K562 (cell line): ENCODE measurements around the gene ADGRA1. TPM values are rescaled to one million over a fixed set of nuclear protein-coding genes. Genes with fewer than 3 reads are reported as not detected.

Experiments used
- ATAC-seq: fragments of 200-7000 bp; cut with Tn5 transposase; 3 replicates; pipeline ENCODE4 v1.9.1; 2020; ENCODE audit warnings: moderate library complexity
- BruUV-seq: library from RNA; stranded (reverse); fragments of 400-500 nt; replicated peaks from 2 replicates; lab custom pipeline; 2021; lab: Mats Ljungman, UMichigan
- CTCF ChIA-PET: fragments of 300-600 bp; formaldehyde crosslinking; extraction: SDS; loops from one replicate; lab custom pipeline; 2021; ENCODE audit warnings: low intra/inter-chr PET ratio; lab: Yijun Ruan, JAX
- POLR2A ChIA-PET: fragments of 300-600, 350-650 bp; sonication (Branson Sonifier 250); formaldehyde crosslinking; extraction: SDS; loops from one replicate; lab custom pipeline; 2021; ENCODE audit warnings: antibody characterized with exemption, inconsistent platforms; lab: Yijun Ruan, JAX
- DNase-seq, 4 experiments: peaks; one replicate each; pipeline versions ENCODE4 v3.0.0 to v3.0.0-alpha.2; 2011 to 2018; ENCODE audit warnings: low spot score in 3 of 4, mixed read lengths in 3 of 4; ENCODE audit errors: extremely low read depth in 1 of 4
- FAIRE-seq: peaks from 2 replicates; lab custom pipeline; 2011; peaks lifted over from hg19 to GRCh38; lab: Jason Lieb, UNC
- H2AFZ ChIP-seq: 2 replicates; pipeline ENCODE4 v1.6.0; 2011; ENCODE audit warnings: low read depth, low read length, control low read depth, inconsistent platforms
- H3K27ac ChIP-seq: fragments of 200-600 bp; 3 replicates; pipeline ENCODE4 v1.8.0; 2011; ENCODE audit warnings: low read depth, mild to moderate bottlenecking, control low read depth, inconsistent platforms, low read length, moderate library complexity, mixed read lengths; ENCODE audit errors: extremely low read depth
- H3K27me3 ChIP-seq, 2 experiments: fragments of 300-600 bp in 1 of 2; 2 replicates in 1 of 2; 3 replicates in 1 of 2; pipeline versions ENCODE4 v1.6.0 to v1.8.0; 2011; ENCODE audit warnings: inconsistent platforms in 2 of 2, low read length in 2 of 2, mild to moderate bottlenecking in 1 of 2, mixed read lengths in 1 of 2, moderate library complexity in 1 of 2; ENCODE audit not compliant: control insufficient read depth in 2 of 2, insufficient read depth in 2 of 2
- H3K36me3 ChIP-seq: fragments of 300-600 bp; 3 replicates; pipeline ENCODE4 v1.8.0; 2011; ENCODE audit warnings: mild to moderate bottlenecking, low read length, inconsistent platforms; ENCODE audit not compliant: control insufficient read depth, insufficient read depth
- H3K4me1 ChIP-seq, 2 experiments: fragments of 200-600 bp in 1 of 2; replicated peaks in 1 of 2; 2 replicates in 1 of 2; 3 replicates in 1 of 2; pipeline versions ENCODE4 v1.5.1 to v1.8.0; 2011; ENCODE audit warnings: inconsistent platforms in 2 of 2, low read length in 2 of 2, mild to moderate bottlenecking in 1 of 2, mixed read lengths in 1 of 2, moderate library complexity in 1 of 2; ENCODE audit not compliant: control insufficient read depth in 2 of 2, insufficient read depth in 2 of 2
- H3K4me2 ChIP-seq: 2 replicates; pipeline ENCODE4 v1.6.1; 2011; ENCODE audit warnings: low read length, control low read depth, inconsistent platforms, mixed read lengths; ENCODE audit not compliant: insufficient read depth
- H3K4me3 ChIP-seq: fragments of 200-600 bp; sonication (generic), shearing (Covaris generic); 2 replicates; pipeline ENCODE4 v1.5.1; 2016; ENCODE audit warnings: control low read depth, inconsistent platforms
- H3K79me2 ChIP-seq: fragments of 200-600 bp; 3 replicates; pipeline ENCODE4 v1.8.0; 2011; ENCODE audit warnings: low read length, inconsistent platforms; ENCODE audit not compliant: control insufficient read depth, insufficient read depth
- H3K9ac ChIP-seq, 2 experiments: 2 replicates each; pipeline versions ENCODE4 v1.6.0 to v1.6.1; 2011; ENCODE audit warnings: low read depth in 2 of 2, low read length in 2 of 2, control low read depth in 1 of 2, inconsistent platforms in 1 of 2, mild to moderate bottlenecking in 1 of 2, mixed read lengths in 1 of 2; ENCODE audit not compliant: insufficient read depth in 1 of 2
- H3K9me1 ChIP-seq: one replicate; pipeline ENCODE4 v1.6.0; 2011; ENCODE audit warnings: inconsistent platforms, mild to moderate bottlenecking, low read length, moderate library complexity; ENCODE audit not compliant: control insufficient read depth, insufficient read depth
- H3K9me3 ChIP-seq: replicated peaks from 2 replicates; pipeline ENCODE4 v1.5.1; 2011; ENCODE audit warnings: low read depth, low read length, inconsistent platforms; ENCODE audit not compliant: control insufficient read depth, insufficient read depth
- H4K20me1 ChIP-seq: replicated peaks from 2 replicates; pipeline ENCODE4 v1.6.1; 2011; ENCODE audit warnings: low read length, inconsistent platforms, mixed read lengths; ENCODE audit not compliant: control insufficient read depth, insufficient read depth
- CBX1 ChIP-seq: sonication (generic); IDR thresholded peaks from 2 replicates; pipeline ENCODE4 v1.6.1; 2016; ENCODE audit warnings: antibody characterized with exemption, low read depth, mild to moderate bottlenecking
- GABPA ChIP-seq: fragments of 200-800 bp; sonication (Bioruptor generic); conservative IDR thresholded peaks from 2 replicates; pipeline ENCODE4 v1.6.1; 2016; ENCODE audit warnings: low read depth, missing genetic modification characterization, missing compliant biosample characterization
- MLLT1 ChIP-seq, 2 experiments: fragments of 450-650 bp; IDR thresholded peaks; 2 replicates each; pipeline ENCODE4 v1.6.1; 2016
- NCOA1 ChIP-seq: fragments of 450-650 bp; IDR thresholded peaks from 2 replicates; pipeline ENCODE4 v1.6.1; 2016; ENCODE audit warnings: low read depth
- NEUROD1 ChIP-seq: fragments of 150-350 bp; IDR thresholded peaks from 2 replicates; pipeline ENCODE4 v1.6.1; 2014; ENCODE audit warnings: borderline replicate concordance, low read length, low read depth; ENCODE audit not compliant: partially characterized antibody
- NR3C1 ChIP-seq: sonication (generic); formaldehyde crosslinking; IDR thresholded peaks from 2 replicates; pipeline ENCODE4 v1.8.1; 2022; ENCODE audit warnings: missing genetic modification reagents
- RFX1 ChIP-seq: fragments of 450-650 bp; IDR thresholded peaks from 2 replicates; pipeline ENCODE4 v1.6.1; 2016; ENCODE audit warnings: mild to moderate bottlenecking, moderate library complexity
- ZNF324 ChIP-seq: fragments of 250-450 bp; sonication (Bioruptor Pico); IDR thresholded peaks from 2 replicates; pipeline ENCODE4 v1.4.0; 2020; ENCODE audit warnings: mild to moderate bottlenecking
- ZNF766 ChIP-seq: fragments of 200-800 bp; sonication (Bioruptor generic); conservative IDR thresholded peaks from 2 replicates; pipeline ENCODE4 v1.6.1; 2016; ENCODE audit warnings: missing genetic modification characterization, missing compliant biosample characterization
- WGBS: fragments of 100-300 bp; shearing (Covaris generic); methylation state at CpG from one replicate; pipeline ENCODE4 v1.1.6; 2016; ENCODE audit warnings: low coverage, mixed read lengths; ENCODE audit not compliant: insufficient coverage; ENCODE audit errors: missing lambda C conversion rate; 5-methylcytosine and 5-hydroxymethylcytosine counted together
- in situ Hi-C: fragments of 300-500 bp; cut with MboI; formaldehyde crosslinking; loops from 4 replicates; pipeline ENCODE4 v1.15.0; 2018; ENCODE audit warnings: inconsistent platforms, mixed read lengths
- intact Hi-C: fragments of 100-400 bp; cut with micrococcal nuclease; formaldehyde crosslinking; loops from 2 replicates; pipeline ENCODE4 v1.14.2; 2022
- polyA plus RNA-seq, 8 experiments: library from polyadenylated mRNA; depleted of rRNA in 4 of 8; stranded (reverse) in 5 of 8; unstranded in 3 of 8; fragments of >200 nt; fragmentation: Nextera tagmentation in 2 of 8; fragmentation: Illumina TruSeq in 1 of 8; extraction: Ambion mirVana in 2 of 8; extraction: Trizol in 1 of 8; gene quantifications; 2 replicates each; pipeline versions ENCODE4 v1.2.1 to v1.2.3, GENCODE V29; 2011 to 2014; ENCODE audit warnings: inconsistent platforms in 1 of 8, missing spikeins in 1 of 8
- total RNA-seq, 7 experiments: library from RNA; depleted of rRNA in 6 of 7; stranded (reverse); fragments of >200 nt in 6 of 7; fragmentation: Illumina TruSeq in 2 of 7; extraction: Trizol in 2 of 7; gene quantifications; 2 replicates each; pipeline versions ENCODE4 v1.2.1 to v1.2.3, GENCODE V29; 2011 to 2021; ENCODE audit warnings: low replicate concordance in 1 of 7

The ADGRA1 gene
- total and polyA plus RNA-seq, 9 of the 15 experiments (the other 6 are each of a cell fraction or from before 2014, with no cell fraction given): not detected

GRCh38 chr10:133100186-133100585, 12.5 kb downstream of the ADGRA1 start:
- no peak overlapping the region for H3K9ac ChIP-seq
- ChIA-PET CTCF (no interaction called here), POLR2A (no interaction called here)
- H3K27me3 ChIP-seq: peaks cover 7 to 84% of the 10 kb centered on the region in 2 experiments; a peak in 3 of 5 replicates
- H3K9me3 ChIP-seq: no peaks in the 10 kb centered on the region
- FAIRE-seq (no peak), ATAC-seq (no peak), DNase-seq (no peak)
- 0 out of 2 replicates have a peak, but pooled peaks cover 3% of the 10 kb centered on the region for H4K20me1 ChIP-seq
- in situ Hi-C loops: loop anchor here (25.0 kb wide), 1 partner anchor 438 kb away; no protein-coding TSS in a partner anchor
- no peak overlapping the region for H3K4me3 ChIP-seq
- 9% methylated on average over 12 of the region's 24 CpGs for WGBS
- no peaks in the 10 kb centered on the region for H3K9me1 ChIP-seq
- no peaks in the 10 kb centered on the region for H3K36me3 ChIP-seq
- intact Hi-C loops: no loop called here
- TF ChIP-seq NCOA1: no peak
- H2AFZ ChIP-seq: no peak overlapping the region
- H3K27ac ChIP-seq: no peak overlapping the region
- H3K79me2 ChIP-seq: no peaks in the 10 kb centered on the region
- no peak overlapping the region for H3K4me2 ChIP-seq
- no TSS peak for BruUV-seq
- H3K4me1 ChIP-seq: peaks cover 0 to 42% of the 10 kb centered on the region in 2 experiments; a peak in 2 of 5 replicates

GRCh38 chr10:133100706-133101415, 13.1 kb downstream of the ADGRA1 start:
- DNase-seq (peak; percentile 62 to 71 (median 66)), ATAC-seq (peak; percentile 92)
- TF ChIP-seq MLLT1 (IDR thresholded peaks at IDR 0.05): no peak
- TF ChIP-seq NR3C1 (CRISPR knock-in tag): no peak
- TF ChIP-seq ZNF324: no peak
- TF ChIP-seq NEUROD1: no peak
- TF ChIP-seq GABPA (tag): no peak
- no peak for TF ChIP-seq ZNF766
- TF ChIP-seq CBX1: no peak
- peak; percentile 92 for TF ChIP-seq RFX1

More at GRCh38 chr10:133100706-133101415, 13.1 kb downstream of the ADGRA1 start:
- Histone ChIP-seq H3K4me2 (no peak overlapping the region), H3K4me3 (no peak overlapping the region), H3K9ac (no peak overlapping the region), H3K27me3 (peaks cover 7 to 81% of the 10 kb centered on the region in 2 experiments; a peak in 3 of 5 replicates), H3K79me2 (no peaks in the 10 kb centered on the region), H3K4me1 (peaks cover 0 to 47% of the 10 kb centered on the region in 2 experiments; a peak in 2 of 5 replicates), H4K20me1 (0 out of 2 replicates have a peak, but pooled peaks cover 3% of the 10 kb centered on the region), H3K9me3 (no peaks in the 10 kb centered on the region), H3K27ac (no peak overlapping the region), H2AFZ (no peak overlapping the region), H3K9me1 (no peaks in the 10 kb centered on the region), H3K36me3 (no peaks in the 10 kb centered on the region)
- in situ Hi-C loops: loop anchor here (25.0 kb wide), 1 partner anchor 439 kb away; no protein-coding TSS in a partner anchor
- intact Hi-C loops: no loop called here
- ChIA-PET POLR2A (no interaction called here), CTCF (no interaction called here)
- BruUV-seq: no TSS peak
- 13% methylated on average over 14 of the region's 37 CpGs for WGBS
- FAIRE-seq: no peak
